Measurements from ENCODE around the gene DENND2A. TPM values are rescaled to one million over a fixed set of nuclear protein-coding genes. Genes with fewer than 3 reads are reported as not detected.
A peak's percentile ranks its signal among the peaks of the same experiment; 100 is the strongest.

The DENND2A gene
- total RNA-seq, 1 experiment from 2014 or later = 7.3 TPM

DNA sequence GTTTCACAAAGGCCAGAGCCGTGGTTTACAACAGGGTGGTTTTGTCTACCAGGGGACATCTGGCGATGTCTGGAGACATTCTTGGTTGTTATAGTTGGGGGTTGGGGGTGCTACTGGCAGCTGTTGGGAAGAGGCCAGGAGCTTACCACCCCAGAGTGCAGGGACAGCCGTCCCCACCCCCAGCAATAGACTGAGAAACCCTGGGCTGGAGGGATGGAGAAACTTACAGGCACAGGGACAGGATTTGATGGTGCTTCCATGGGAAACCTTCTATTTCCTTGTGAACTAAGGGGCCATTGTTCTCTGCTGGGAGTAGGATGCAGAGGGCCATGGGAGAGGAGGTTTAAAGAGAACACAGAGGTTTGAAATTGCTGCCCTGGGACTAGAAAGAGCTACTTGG, 43.0 kb upstream of the DENND2A start:
- no peak overlapping the region for H3K9ac ChIP-seq (ENCODE audit: extremely low read depth, insufficient read length, low read length)
- H3K14ac ChIP-seq (ENCODE audit: insufficient read depth, low read length) = no peak overlapping the region
- no peak overlapping the region for H2BK120ac ChIP-seq (ENCODE audit: low read depth, low read length, poor library complexity, severe bottlenecking)
- no peak overlapping the region for H3K27ac ChIP-seq (ENCODE audit: insufficient read length, low read depth, low read length)
- H4K8ac ChIP-seq (replicated peaks; ENCODE audit: insufficient read length, low read depth, low read length) = no peak overlapping the region
- no peak overlapping the region for H2BK5ac ChIP-seq (ENCODE audit: insufficient read length, low read length)
- no CpG with 5 or more reads among the region's 3 CpGs for WGBS (ENCODE audit: extremely low coverage, insufficient read length, low lambda C conversion rate)
- H3K9me3 ChIP-seq (ENCODE audit: control insufficient read depth, low read depth, low read length) = no peaks in the 10 kb centered on the region
- H2AK5ac ChIP-seq (ENCODE audit: insufficient read length, low read length) = no peak overlapping the region
- H2BK20ac ChIP-seq (ENCODE audit: low read depth, low read length, poor library complexity, severe bottlenecking) = no peak overlapping the region
- H4K20me1 ChIP-seq (ENCODE audit: control insufficient read depth, insufficient read depth, insufficient read length) = no peaks in the 10 kb centered on the region
- no peak overlapping the region for H3K4ac ChIP-seq (ENCODE audit: low read depth, low read length)
- no peak overlapping the region for H2AFZ ChIP-seq (ENCODE audit: low read length)
- peaks cover 1 to 34% (median 13%) of the 10 kb centered on the region in 3 experiments; a peak in 5 of 7 replicates for H3K36me3 Mint-ChIP-seq (ENCODE audit: insufficient read depth in 1 of 3, low read depth in 3 of 3)
- H3K79me2 ChIP-seq (ENCODE audit: insufficient read depth, low read length) = no peaks in the 10 kb centered on the region
- H3K18ac ChIP-seq (ENCODE audit: insufficient read length, low read depth, low read length) = no peak overlapping the region
- no peak overlapping the region for H3K56ac ChIP-seq (ENCODE audit: insufficient read length, low read depth, low read length)
- no peak overlapping the region for H2BK15ac ChIP-seq (ENCODE audit: low read depth, low read length)
- no peak overlapping the region for H4K5ac ChIP-seq (ENCODE audit: insufficient read length, low read depth, low read length)
- no peaks in the 10 kb centered on the region for H3K4me1 ChIP-seq (ENCODE audit: insufficient read depth, low read length)
- H3K4me2 ChIP-seq (ENCODE audit: insufficient read depth, insufficient read length, low read length) = no peak overlapping the region
- H3K27ac Mint-ChIP-seq = peak overlapping the region in 2 of 3 experiments; percentile 2 to 44; a peak in 2 of 7 replicates
- H3T11ph ChIP-seq (ENCODE audit: low read length) = no peak overlapping the region
- TF ChIP-seq, protein P1, sequence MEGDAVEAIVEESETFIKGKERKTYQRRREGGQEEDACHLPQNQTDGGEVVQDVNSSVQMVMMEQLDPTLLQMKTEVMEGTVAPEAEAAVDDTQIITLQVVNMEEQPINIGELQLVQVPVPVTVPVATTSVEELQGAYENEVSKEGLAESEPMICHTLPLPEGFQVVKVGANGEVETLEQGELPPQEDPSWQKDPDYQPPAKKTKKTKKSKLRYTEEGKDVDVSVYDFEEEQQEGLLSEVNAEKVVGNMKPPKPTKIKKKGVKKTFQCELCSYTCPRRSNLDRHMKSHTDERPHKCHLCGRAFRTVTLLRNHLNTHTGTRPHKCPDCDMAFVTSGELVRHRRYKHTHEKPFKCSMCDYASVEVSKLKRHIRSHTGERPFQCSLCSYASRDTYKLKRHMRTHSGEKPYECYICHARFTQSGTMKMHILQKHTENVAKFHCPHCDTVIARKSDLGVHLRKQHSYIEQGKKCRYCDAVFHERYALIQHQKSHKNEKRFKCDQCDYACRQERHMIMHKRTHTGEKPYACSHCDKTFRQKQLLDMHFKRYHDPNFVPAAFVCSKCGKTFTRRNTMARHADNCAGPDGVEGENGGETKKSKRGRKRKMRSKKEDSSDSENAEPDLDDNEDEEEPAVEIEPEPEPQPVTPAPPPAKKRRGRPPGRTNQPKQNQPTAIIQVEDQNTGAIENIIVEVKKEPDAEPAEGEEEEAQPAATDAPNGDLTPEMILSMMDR (conservative IDR thresholded peaks at IDR 0.05) = no peak
- peaks cover 0 to 7% of the 10 kb centered on the region in 2 experiments; a peak in 2 of 4 replicates for H3K4me1 Mint-ChIP-seq
- no peak overlapping the region for H3K4me3 Mint-ChIP-seq
- H3K27me3 ChIP-seq (ENCODE audit: insufficient read depth, low read length) = no peaks in the 10 kb centered on the region; the same call in 1 of the 2 replicates
- H4K91ac ChIP-seq (ENCODE audit: insufficient read length, low read depth, low read length) = no peak overlapping the region
- H3K23me2 ChIP-seq (ENCODE audit: insufficient read length, low read depth, low read length, poor library complexity, severe bottlenecking) = no peaks in the 10 kb centered on the region
- no peaks in the 10 kb centered on the region for H3K9me3 Mint-ChIP-seq
- H3K23ac ChIP-seq (ENCODE audit: insufficient read length, low read depth, low read length) = no peak overlapping the region
- H3K79me1 ChIP-seq (ENCODE audit: insufficient read depth, low read depth, low read length, poor library complexity, severe bottlenecking) = no peaks in the 10 kb centered on the region
- H3K27me3 Mint-ChIP-seq (ENCODE audit: low read depth) = no peaks in the 10 kb centered on the region; the same call in 1 of the 2 replicates
- DNase-seq = no peak
- no peak overlapping the region for H2BK12ac ChIP-seq (ENCODE audit: insufficient read length, low read depth, low read length)
